Measurements from ENCODE around the gene CELF2.

DNA sequence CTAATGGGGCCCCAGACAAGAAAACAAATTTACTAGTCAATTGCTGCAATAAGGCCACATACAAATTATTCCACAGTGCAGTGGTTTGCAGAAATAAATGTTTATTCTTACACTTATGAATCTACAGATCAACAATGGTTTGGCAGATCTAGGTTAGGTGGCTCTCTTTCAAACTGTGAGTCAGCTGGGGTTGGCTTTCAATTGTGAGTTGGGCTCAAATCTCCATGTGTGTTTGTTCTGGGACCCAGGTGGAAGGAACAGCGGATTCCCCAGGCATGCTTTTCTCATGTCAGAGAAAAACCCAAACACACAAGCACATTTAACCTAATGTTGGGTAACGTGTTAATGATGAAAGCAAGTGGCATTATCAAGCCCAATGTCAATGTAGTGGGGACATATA lies 25.6 kb upstream of the CELF2 start:
- TF ChIP-seq CTCF (IDR thresholded peaks at IDR 0.05; ENCODE audit: borderline replicate concordance, extremely low read depth, low read length, poor library complexity, severe bottlenecking) (no peak), EZH2 (IDR thresholded peaks at IDR 0.05; ENCODE audit: borderline replicate concordance, low read depth, low read length, severe bottlenecking) (no peak)

All from DND-41 (cell line).